K562 (cell line): Measurements from ENCODE around the gene NME7. TPM values are rescaled to one million over a fixed set of nuclear protein-coding genes. Genes with fewer than 3 reads are reported as not detected.

Source experiments
- ARHGAP35 ChIP-seq: fragments of 450-650 bp; IDR thresholded peaks from 2 replicates; pipeline ENCODE4 v1.6.1; 2018; ENCODE audit not compliant: partially characterized antibody
- CBFB ChIP-seq: sonication (generic); formaldehyde crosslinking; IDR thresholded peaks from 2 replicates; pipeline ENCODE4 v1.4.0; 2020; ENCODE audit warnings: mild to moderate bottlenecking, missing genetic modification reagents
- HEY1 ChIP-seq: fragments of 250-450 bp; sonication (Bioruptor Pico); IDR thresholded peaks from 2 replicates; pipeline ENCODE4 v1.5.0; 2020; ENCODE audit warnings: mild to moderate bottlenecking, moderate library complexity, borderline replicate concordance
- KHSRP ChIP-seq: fragments of 450-650 bp; IDR thresholded peaks from 2 replicates; pipeline ENCODE4 v1.6.1; 2017
- polyA plus RNA-seq, 8 experiments: library from polyadenylated mRNA; depleted of rRNA in 4 of 8; stranded (reverse) in 5 of 8; unstranded in 3 of 8; fragments of >200 nt; fragmentation: Nextera tagmentation in 2 of 8; fragmentation: Illumina TruSeq in 1 of 8; extraction: Ambion mirVana in 2 of 8; extraction: Trizol in 1 of 8; gene quantifications; 2 replicates each; pipeline versions ENCODE4 v1.2.1 to v1.2.3, GENCODE V29; 2011 to 2014; ENCODE audit warnings: inconsistent platforms in 1 of 8, missing spikeins in 1 of 8
- total RNA-seq, 7 experiments: library from RNA; depleted of rRNA in 6 of 7; stranded (reverse); fragments of >200 nt in 6 of 7; fragmentation: Illumina TruSeq in 2 of 7; extraction: Trizol in 2 of 7; gene quantifications; 2 replicates each; pipeline versions ENCODE4 v1.2.1 to v1.2.3, GENCODE V29; 2011 to 2021; ENCODE audit warnings: low replicate concordance in 1 of 7
- TF ChIP-seq, protein P1 (sequence below): fragments of 250-450 bp; sonication (Bioruptor Pico); IDR thresholded peaks from 2 replicates; pipeline ENCODE4 v1.8.0; 2022; ENCODE audit warnings: inconsistent platforms
- TF ChIP-seq, protein P2 (sequence below): fragments of 200-600 bp; sonication (generic); IDR thresholded peaks from one replicate; pipeline ENCODE4 v1.6.1; 2012; ENCODE audit warnings: mild to moderate bottlenecking, low read depth, low read length, inconsistent platforms
- TF ChIP-seq, protein P3 (sequence below): fragments of 450-650 bp; formaldehyde crosslinking; IDR thresholded peaks from 2 replicates; pipeline ENCODE4 v1.4.0; 2022; ENCODE audit warnings: mild to moderate bottlenecking, moderate library complexity
- TF ChIP-seq, protein P4 (sequence below): IDR thresholded peaks from 3 replicates; pipeline ENCODE4 v1.6.1; 2011; ENCODE audit warnings: borderline replicate concordance, mild to moderate bottlenecking; ENCODE audit not compliant: insufficient read length, insufficient read depth
- TF ChIP-seq, protein P5 (sequence below): sonication (generic); formaldehyde crosslinking; IDR thresholded peaks from 2 replicates; pipeline ENCODE4 v1.8.1; 2023; ENCODE audit warnings: mild to moderate bottlenecking, missing genetic modification reagents

The NME7 gene
- total and polyA plus RNA-seq, 9 of the 15 experiments (the other 6 are each of a cell fraction or from before 2014, with no cell fraction given): 7.9 to 43.2 (median 23.9) TPM

DNA sequence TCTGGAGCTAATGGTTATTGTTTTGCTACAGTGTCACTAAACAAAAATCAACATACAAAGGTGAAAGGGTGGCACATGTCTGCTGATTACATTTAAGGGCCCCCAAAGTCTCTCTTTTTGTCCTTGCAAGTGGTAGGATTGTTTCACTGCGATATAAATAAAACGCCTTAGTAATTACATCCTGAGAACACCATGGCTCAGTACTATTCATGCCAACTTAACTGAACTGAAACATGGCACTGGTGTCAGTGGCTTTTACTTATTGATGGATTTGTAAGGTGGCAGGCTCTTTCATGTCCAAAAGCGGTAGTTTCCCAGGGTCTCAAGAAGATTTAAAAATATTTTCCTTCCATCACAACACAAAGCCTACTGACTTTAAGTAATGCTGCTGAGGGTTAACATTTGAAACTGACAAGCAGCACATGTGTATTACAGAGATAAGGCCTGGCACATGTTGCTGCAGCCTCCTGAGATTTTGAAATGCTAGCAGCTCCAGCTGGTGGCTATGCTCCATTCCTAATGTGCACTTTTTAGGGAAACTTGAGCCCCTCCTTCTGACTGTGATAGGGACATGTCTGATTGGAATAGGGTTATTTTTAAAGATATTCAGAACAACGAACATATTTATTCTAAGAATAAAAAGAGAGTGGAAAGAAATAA, 174.3 kb downstream of the NME7 start (continued):
- TF ChIP-seq KHSRP (no peak), ARHGAP35 (no peak), HEY1 (CRISPR knock-in tag) (no peak), CBFB (CRISPR knock-in tag) (no peak)
- TF ChIP-seq, protein P1, sequence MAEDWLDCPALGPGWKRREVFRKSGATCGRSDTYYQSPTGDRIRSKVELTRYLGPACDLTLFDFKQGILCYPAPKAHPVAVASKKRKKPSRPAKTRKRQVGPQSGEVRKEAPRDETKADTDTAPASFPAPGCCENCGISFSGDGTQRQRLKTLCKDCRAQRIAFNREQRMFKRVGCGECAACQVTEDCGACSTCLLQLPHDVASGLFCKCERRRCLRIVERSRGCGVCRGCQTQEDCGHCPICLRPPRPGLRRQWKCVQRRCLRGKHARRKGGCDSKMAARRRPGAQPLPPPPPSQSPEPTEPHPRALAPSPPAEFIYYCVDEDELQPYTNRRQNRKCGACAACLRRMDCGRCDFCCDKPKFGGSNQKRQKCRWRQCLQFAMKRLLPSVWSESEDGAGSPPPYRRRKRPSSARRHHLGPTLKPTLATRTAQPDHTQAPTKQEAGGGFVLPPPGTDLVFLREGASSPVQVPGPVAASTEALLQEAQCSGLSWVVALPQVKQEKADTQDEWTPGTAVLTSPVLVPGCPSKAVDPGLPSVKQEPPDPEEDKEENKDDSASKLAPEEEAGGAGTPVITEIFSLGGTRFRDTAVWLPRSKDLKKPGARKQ: no peak
- TF ChIP-seq, protein P2, sequence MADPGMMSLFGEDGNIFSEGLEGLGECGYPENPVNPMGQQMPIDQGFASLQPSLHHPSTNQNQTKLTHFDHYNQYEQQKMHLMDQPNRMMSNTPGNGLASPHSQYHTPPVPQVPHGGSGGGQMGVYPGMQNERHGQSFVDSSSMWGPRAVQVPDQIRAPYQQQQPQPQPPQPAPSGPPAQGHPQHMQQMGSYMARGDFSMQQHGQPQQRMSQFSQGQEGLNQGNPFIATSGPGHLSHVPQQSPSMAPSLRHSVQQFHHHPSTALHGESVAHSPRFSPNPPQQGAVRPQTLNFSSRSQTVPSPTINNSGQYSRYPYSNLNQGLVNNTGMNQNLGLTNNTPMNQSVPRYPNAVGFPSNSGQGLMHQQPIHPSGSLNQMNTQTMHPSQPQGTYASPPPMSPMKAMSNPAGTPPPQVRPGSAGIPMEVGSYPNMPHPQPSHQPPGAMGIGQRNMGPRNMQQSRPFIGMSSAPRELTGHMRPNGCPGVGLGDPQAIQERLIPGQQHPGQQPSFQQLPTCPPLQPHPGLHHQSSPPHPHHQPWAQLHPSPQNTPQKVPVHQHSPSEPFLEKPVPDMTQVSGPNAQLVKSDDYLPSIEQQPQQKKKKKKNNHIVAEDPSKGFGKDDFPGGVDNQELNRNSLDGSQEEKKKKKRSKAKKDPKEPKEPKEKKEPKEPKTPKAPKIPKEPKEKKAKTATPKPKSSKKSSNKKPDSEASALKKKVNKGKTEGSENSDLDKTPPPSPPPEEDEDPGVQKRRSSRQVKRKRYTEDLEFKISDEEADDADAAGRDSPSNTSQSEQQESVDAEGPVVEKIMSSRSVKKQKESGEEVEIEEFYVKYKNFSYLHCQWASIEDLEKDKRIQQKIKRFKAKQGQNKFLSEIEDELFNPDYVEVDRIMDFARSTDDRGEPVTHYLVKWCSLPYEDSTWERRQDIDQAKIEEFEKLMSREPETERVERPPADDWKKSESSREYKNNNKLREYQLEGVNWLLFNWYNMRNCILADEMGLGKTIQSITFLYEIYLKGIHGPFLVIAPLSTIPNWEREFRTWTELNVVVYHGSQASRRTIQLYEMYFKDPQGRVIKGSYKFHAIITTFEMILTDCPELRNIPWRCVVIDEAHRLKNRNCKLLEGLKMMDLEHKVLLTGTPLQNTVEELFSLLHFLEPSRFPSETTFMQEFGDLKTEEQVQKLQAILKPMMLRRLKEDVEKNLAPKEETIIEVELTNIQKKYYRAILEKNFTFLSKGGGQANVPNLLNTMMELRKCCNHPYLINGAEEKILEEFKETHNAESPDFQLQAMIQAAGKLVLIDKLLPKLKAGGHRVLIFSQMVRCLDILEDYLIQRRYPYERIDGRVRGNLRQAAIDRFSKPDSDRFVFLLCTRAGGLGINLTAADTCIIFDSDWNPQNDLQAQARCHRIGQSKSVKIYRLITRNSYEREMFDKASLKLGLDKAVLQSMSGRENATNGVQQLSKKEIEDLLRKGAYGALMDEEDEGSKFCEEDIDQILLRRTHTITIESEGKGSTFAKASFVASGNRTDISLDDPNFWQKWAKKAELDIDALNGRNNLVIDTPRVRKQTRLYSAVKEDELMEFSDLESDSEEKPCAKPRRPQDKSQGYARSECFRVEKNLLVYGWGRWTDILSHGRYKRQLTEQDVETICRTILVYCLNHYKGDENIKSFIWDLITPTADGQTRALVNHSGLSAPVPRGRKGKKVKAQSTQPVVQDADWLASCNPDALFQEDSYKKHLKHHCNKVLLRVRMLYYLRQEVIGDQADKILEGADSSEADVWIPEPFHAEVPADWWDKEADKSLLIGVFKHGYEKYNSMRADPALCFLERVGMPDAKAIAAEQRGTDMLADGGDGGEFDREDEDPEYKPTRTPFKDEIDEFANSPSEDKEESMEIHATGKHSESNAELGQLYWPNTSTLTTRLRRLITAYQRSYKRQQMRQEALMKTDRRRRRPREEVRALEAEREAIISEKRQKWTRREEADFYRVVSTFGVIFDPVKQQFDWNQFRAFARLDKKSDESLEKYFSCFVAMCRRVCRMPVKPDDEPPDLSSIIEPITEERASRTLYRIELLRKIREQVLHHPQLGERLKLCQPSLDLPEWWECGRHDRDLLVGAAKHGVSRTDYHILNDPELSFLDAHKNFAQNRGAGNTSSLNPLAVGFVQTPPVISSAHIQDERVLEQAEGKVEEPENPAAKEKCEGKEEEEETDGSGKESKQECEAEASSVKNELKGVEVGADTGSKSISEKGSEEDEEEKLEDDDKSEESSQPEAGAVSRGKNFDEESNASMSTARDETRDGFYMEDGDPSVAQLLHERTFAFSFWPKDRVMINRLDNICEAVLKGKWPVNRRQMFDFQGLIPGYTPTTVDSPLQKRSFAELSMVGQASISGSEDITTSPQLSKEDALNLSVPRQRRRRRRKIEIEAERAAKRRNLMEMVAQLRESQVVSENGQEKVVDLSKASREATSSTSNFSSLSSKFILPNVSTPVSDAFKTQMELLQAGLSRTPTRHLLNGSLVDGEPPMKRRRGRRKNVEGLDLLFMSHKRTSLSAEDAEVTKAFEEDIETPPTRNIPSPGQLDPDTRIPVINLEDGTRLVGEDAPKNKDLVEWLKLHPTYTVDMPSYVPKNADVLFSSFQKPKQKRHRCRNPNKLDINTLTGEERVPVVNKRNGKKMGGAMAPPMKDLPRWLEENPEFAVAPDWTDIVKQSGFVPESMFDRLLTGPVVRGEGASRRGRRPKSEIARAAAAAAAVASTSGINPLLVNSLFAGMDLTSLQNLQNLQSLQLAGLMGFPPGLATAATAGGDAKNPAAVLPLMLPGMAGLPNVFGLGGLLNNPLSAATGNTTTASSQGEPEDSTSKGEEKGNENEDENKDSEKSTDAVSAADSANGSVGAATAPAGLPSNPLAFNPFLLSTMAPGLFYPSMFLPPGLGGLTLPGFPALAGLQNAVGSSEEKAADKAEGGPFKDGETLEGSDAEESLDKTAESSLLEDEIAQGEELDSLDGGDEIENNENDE: no peak
- TF ChIP-seq, protein P3, sequence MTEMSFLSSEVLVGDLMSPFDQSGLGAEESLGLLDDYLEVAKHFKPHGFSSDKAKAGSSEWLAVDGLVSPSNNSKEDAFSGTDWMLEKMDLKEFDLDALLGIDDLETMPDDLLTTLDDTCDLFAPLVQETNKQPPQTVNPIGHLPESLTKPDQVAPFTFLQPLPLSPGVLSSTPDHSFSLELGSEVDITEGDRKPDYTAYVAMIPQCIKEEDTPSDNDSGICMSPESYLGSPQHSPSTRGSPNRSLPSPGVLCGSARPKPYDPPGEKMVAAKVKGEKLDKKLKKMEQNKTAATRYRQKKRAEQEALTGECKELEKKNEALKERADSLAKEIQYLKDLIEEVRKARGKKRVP: no peak
- TF ChIP-seq, protein P4, sequence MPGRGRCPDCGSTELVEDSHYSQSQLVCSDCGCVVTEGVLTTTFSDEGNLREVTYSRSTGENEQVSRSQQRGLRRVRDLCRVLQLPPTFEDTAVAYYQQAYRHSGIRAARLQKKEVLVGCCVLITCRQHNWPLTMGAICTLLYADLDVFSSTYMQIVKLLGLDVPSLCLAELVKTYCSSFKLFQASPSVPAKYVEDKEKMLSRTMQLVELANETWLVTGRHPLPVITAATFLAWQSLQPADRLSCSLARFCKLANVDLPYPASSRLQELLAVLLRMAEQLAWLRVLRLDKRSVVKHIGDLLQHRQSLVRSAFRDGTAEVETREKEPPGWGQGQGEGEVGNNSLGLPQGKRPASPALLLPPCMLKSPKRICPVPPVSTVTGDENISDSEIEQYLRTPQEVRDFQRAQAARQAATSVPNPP: no peak
- TF ChIP-seq, protein P5, sequence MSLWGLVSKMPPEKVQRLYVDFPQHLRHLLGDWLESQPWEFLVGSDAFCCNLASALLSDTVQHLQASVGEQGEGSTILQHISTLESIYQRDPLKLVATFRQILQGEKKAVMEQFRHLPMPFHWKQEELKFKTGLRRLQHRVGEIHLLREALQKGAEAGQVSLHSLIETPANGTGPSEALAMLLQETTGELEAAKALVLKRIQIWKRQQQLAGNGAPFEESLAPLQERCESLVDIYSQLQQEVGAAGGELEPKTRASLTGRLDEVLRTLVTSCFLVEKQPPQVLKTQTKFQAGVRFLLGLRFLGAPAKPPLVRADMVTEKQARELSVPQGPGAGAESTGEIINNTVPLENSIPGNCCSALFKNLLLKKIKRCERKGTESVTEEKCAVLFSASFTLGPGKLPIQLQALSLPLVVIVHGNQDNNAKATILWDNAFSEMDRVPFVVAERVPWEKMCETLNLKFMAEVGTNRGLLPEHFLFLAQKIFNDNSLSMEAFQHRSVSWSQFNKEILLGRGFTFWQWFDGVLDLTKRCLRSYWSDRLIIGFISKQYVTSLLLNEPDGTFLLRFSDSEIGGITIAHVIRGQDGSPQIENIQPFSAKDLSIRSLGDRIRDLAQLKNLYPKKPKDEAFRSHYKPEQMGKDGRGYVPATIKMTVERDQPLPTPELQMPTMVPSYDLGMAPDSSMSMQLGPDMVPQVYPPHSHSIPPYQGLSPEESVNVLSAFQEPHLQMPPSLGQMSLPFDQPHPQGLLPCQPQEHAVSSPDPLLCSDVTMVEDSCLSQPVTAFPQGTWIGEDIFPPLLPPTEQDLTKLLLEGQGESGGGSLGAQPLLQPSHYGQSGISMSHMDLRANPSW (CRISPR knock-in tag): no peak
